Natural killer cell (primary cell): ENCODE measurements around the gene NUBPL. TPM values are rescaled to one million over a fixed set of nuclear protein-coding genes. Genes with fewer than 3 reads are reported as not detected.

Source experiments
- ATAC-seq, 3 donors: fragments of 150-1000 bp in 2 of 3; fragments of 200-7000 bp in 1 of 3; cut with Tn5 transposase; 1 replicate in 1 of 3; 2 replicates in 2 of 3; pipeline ENCODE4 v1.10.0; 2021; ENCODE audit warnings: mild to moderate bottlenecking in 2 of 3, moderate library complexity in 2 of 3
- DNase-seq, 2 donors: peaks; one replicate each; pipeline versions ENCODE4 v3.0.0 to v3.0.0-alpha.2; 2013 to 2021; ENCODE audit warnings: mixed read lengths in 1 of 2
- H3K27ac ChIP-seq: one replicate; pipeline ENCODE4 v1.5.1; 2013; ENCODE audit warnings: mild to moderate bottlenecking, low read length
- H3K27me3 ChIP-seq: one replicate; pipeline ENCODE4 v1.6.1; 2013; ENCODE audit warnings: low read length; ENCODE audit not compliant: control insufficient read depth, insufficient read depth
- H3K36me3 ChIP-seq: one replicate; pipeline ENCODE4 v1.6.1; 2013; ENCODE audit warnings: low read length; ENCODE audit not compliant: control insufficient read depth, insufficient read depth
- H3K4me1 ChIP-seq: one replicate; pipeline ENCODE4 v1.6.1; 2013; ENCODE audit warnings: low read length; ENCODE audit not compliant: control insufficient read depth, insufficient read depth
- H3K4me3 ChIP-seq: one replicate; pipeline ENCODE4 v1.5.1; 2013; ENCODE audit warnings: low read length
- H3K9me3 ChIP-seq: one replicate; pipeline ENCODE4 v1.6.1; 2013; ENCODE audit warnings: low read length; ENCODE audit not compliant: control insufficient read depth, insufficient read depth
- H3K27ac Mint-ChIP-seq, 2 donors: one replicate each; pipeline ENCODE4 v1.8.0; 2022; ENCODE audit warnings: mild to moderate bottlenecking in 2 of 2, mixed read lengths in 2 of 2, moderate library complexity in 1 of 2
- H3K27me3 Mint-ChIP-seq, 2 donors: one replicate each; pipeline ENCODE4 v1.8.0; 2022; ENCODE audit warnings: low read depth in 2 of 2, mixed read lengths in 2 of 2
- H3K36me3 Mint-ChIP-seq: one replicate; pipeline ENCODE4 v1.8.0; 2022; ENCODE audit warnings: mixed read lengths
- H3K4me1 Mint-ChIP-seq, 2 donors: one replicate each; pipeline ENCODE4 v1.8.0; 2022; ENCODE audit warnings: mixed read lengths in 2 of 2
- H3K4me3 Mint-ChIP-seq: one replicate; pipeline ENCODE4 v1.8.0; 2022; ENCODE audit warnings: mild to moderate bottlenecking, moderate library complexity, mixed read lengths
- H3K9me3 Mint-ChIP-seq, 2 donors: one replicate each; pipeline ENCODE4 v1.8.0; 2022; ENCODE audit warnings: mixed read lengths in 2 of 2
- WGBS: methylation state at CpG from one replicate; pipeline ENCODE4 v1.1.7; 2013; ENCODE audit warnings: missing lambda C conversion rate; ENCODE audit not compliant: insufficient coverage; 5-methylcytosine and 5-hydroxymethylcytosine counted together
- intact Hi-C: fragments of 100-400 bp; cut with micrococcal nuclease; formaldehyde crosslinking; loops from one replicate; pipeline ENCODE4 v1.14.2; 2022
- total RNA-seq, 4 donors: library from RNA; stranded (reverse); fragments of 120-200 nt in 1 of 4; gene quantifications; one replicate each; pipeline versions ENCODE4 v1.2.3 to v1.2.4, GENCODE V29; 2013 to 2022
- TF ChIP-seq, protein P1 (sequence below): fragments of 200-600 bp; IDR thresholded peaks from one replicate; pipeline ENCODE4 v1.8.0; 2022; ENCODE audit warnings: antibody characterized with exemption

NUBPL gene
- total RNA-seq, 3 donors from 2014 or later (not counting 1 experiment from before 2014, with no cell fraction given) = 7.1 to 8.5 (median 7.5) TPM

DNA sequence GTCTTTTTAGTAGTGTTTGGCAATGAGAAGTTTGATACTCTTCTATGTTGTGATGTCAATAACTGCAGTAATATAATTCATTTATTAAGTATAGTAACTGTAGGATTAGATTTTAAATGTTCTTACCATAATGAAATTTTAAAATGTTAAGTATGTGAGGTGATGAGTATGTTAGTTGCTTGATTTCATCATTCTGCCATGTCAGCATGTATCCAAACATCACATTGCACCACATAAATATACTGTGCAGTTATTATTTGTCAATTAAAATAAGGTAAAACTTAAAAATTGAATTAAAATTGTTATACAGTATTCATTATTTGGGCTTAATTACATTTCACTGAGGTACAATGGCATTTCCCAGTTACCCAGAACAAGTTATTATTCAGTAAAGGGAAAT, 138.6 kb downstream of the NUBPL start:
- intact Hi-C loops = no loop called here
- no peak overlapping the region for H3K27ac ChIP-seq
- H3K36me3 Mint-ChIP-seq = peaks cover 12% of the 10 kb centered on the region
- no peaks in the 10 kb centered on the region for H3K4me1 ChIP-seq
- no peaks in the 10 kb centered on the region for H3K27me3 ChIP-seq
- DNase-seq (no peak), ATAC-seq (no peak)
- no peak overlapping the region for H3K4me3 Mint-ChIP-seq
- H3K4me1 Mint-ChIP-seq = no peaks in the 10 kb centered on the region
- peaks cover 4% of the 10 kb centered on the region for H3K9me3 ChIP-seq
- H3K27me3 Mint-ChIP-seq = no peaks in the 10 kb centered on the region
- H3K36me3 ChIP-seq = peaks cover 2% of the 10 kb centered on the region
- H3K9me3 Mint-ChIP-seq = peaks cover 0 to 3% of the 10 kb centered on the region in 2 donors
- TF ChIP-seq, protein P1, sequence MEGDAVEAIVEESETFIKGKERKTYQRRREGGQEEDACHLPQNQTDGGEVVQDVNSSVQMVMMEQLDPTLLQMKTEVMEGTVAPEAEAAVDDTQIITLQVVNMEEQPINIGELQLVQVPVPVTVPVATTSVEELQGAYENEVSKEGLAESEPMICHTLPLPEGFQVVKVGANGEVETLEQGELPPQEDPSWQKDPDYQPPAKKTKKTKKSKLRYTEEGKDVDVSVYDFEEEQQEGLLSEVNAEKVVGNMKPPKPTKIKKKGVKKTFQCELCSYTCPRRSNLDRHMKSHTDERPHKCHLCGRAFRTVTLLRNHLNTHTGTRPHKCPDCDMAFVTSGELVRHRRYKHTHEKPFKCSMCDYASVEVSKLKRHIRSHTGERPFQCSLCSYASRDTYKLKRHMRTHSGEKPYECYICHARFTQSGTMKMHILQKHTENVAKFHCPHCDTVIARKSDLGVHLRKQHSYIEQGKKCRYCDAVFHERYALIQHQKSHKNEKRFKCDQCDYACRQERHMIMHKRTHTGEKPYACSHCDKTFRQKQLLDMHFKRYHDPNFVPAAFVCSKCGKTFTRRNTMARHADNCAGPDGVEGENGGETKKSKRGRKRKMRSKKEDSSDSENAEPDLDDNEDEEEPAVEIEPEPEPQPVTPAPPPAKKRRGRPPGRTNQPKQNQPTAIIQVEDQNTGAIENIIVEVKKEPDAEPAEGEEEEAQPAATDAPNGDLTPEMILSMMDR = no peak
- no peak overlapping the region for H3K27ac Mint-ChIP-seq
- H3K4me3 ChIP-seq = no peak overlapping the region

DNA sequence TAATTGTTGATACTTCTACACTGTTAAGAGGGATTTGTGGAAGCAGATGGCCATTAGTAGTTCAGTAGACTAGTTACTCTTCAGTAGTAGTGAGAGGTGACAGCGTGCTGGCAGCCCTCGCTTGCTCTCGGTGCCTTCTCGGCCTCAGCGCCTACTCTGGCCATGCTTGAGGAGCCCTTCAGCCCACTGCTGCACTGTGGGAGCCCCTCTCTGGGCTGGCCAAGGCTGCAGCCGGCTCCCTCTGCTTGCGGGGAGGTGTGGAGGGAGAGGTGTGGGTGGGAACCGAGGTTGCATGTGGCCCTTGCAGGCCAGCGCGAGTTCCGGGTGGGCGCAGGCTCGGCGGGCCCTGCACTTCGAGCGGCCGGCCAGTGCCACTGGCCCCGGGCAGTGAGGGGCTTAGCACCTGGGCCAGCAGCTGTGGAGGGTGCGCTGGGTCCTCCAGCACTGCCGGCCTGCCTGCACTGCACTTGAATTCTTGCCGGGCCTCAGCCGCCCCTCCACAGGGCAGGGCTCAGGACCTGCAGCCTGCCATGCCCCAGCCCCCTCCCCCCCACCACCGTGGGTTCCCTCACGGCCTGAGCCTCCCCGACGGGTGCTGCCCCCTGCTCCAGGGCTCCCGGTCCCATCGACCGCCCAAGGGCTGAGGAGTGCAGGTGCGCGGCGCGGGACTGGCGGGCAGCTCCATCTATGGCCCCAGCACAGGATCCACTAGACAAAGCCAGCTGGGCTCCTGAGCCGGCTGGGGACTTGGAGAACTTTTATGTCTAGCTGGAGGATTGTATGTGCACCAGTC, 139.3 kb downstream of the NUBPL start:
- Histone ChIP-seq H3K27ac (no peak overlapping the region), H3K4me1 (no peaks in the 10 kb centered on the region), H3K4me3 (no peak overlapping the region), H3K9me3 (peaks cover 4% of the 10 kb centered on the region), H3K27me3 (no peaks in the 10 kb centered on the region), H3K36me3 (peaks cover 2% of the 10 kb centered on the region)
- Mint-ChIP-seq H3K4me3 (no peak overlapping the region), H3K27ac (no peak overlapping the region), H3K9me3 (peaks cover 0 to 3% of the 10 kb centered on the region in 2 donors), H3K36me3 (peaks cover 12% of the 10 kb centered on the region), H3K27me3 (no peaks in the 10 kb centered on the region), H3K4me1 (no peaks in the 10 kb centered on the region)
- DNase-seq (no peak), ATAC-seq (no peak)
- intact Hi-C loops = no loop called here
- 97% methylated on average over 35 of the region's 35 CpGs for WGBS
- TF ChIP-seq, protein P1 = no peak

DNA sequence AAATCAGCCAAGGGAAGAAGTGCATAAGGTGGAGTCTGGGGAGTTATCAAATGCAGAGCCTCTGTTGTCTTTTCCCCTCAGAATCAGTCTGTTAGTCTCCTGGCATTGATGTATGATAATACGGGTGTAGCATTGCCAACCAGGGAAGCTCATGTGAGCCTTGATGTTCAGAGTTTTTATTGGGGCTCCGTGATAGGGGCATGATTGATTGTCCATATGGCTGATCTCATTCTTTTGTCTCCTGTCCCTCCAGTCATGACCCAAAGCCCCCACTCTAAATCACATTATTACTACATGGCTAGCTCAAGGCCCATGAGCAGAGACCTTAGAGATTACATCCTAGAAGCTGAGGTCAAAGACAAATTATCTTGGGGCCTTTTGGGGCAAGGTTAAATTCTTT, 140.9 kb downstream of the NUBPL start:
- Histone ChIP-seq H3K4me3 (no peak overlapping the region), H3K9me3 (peaks cover 9% of the 10 kb centered on the region), H3K4me1 (no peaks in the 10 kb centered on the region), H3K27ac (no peak overlapping the region), H3K36me3 (peaks cover 2% of the 10 kb centered on the region), H3K27me3 (no peaks in the 10 kb centered on the region)
- DNase-seq = no peak
- no peak overlapping the region for H3K27ac Mint-ChIP-seq
- peaks cover 0 to 3% of the 10 kb centered on the region in 2 donors for H3K9me3 Mint-ChIP-seq
- H3K4me3 Mint-ChIP-seq = no peak overlapping the region
- TF ChIP-seq, protein P1 = no peak
- WGBS = 100% methylated on average over 2 of the region's 2 CpGs
- no peaks in the 10 kb centered on the region for H3K4me1 Mint-ChIP-seq
- intact Hi-C loops = no loop called here
- ATAC-seq = no peak
- H3K36me3 Mint-ChIP-seq = peaks cover 12% of the 10 kb centered on the region
- no peaks in the 10 kb centered on the region for H3K27me3 Mint-ChIP-seq

DNA sequence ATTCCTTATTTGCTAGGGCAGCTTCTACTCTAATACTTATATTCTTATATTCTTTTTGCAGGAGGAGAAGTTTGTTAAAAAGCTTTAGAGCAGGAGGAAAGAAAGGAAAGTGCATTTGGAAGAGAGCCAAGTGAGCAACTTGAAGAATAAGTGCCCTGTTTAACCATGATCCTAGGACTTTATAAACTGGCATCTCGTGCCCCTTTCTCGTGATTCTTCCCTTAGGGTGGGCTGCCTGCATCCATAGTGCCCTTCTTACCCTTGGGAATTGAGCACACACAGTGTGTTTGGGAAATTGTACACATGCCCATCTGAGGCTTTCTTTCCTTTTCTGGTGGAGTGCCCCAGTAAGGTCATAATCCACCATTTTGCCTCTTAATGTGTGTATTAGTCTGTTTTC, 141.9 kb downstream of the NUBPL start:
- DNase-seq (no peak), ATAC-seq (no peak)
- H3K27ac ChIP-seq = no peak overlapping the region
- H3K4me1 ChIP-seq = no peaks in the 10 kb centered on the region
- H3K27ac Mint-ChIP-seq = no peak overlapping the region
- 100% methylated on average over 2 of the region's 2 CpGs for WGBS
- H3K4me3 ChIP-seq = no peak overlapping the region
- no peaks in the 10 kb centered on the region for H3K27me3 ChIP-seq
- no peaks in the 10 kb centered on the region for H3K4me1 Mint-ChIP-seq
- H3K9me3 Mint-ChIP-seq = peaks cover 2 to 6% of the 10 kb centered on the region in 2 donors
- H3K27me3 Mint-ChIP-seq = no peaks in the 10 kb centered on the region
- H3K36me3 Mint-ChIP-seq = peaks cover 12% of the 10 kb centered on the region
- H3K4me3 Mint-ChIP-seq = no peak overlapping the region
- peaks cover 2% of the 10 kb centered on the region for H3K36me3 ChIP-seq
- TF ChIP-seq, protein P1 = no peak
- intact Hi-C loops = no loop called here
- peaks cover 9% of the 10 kb centered on the region for H3K9me3 ChIP-seq
